Hindlimb muscle (tissue), 1 donor: ENCODE measurements around the gene FAM76A. TPM values are rescaled to one million over a fixed set of nuclear protein-coding genes. Genes with fewer than 3 reads are reported as not detected.
"Not testable (repeated sequence)": the region's sequence is repeated elsewhere in the genome, so short reads cannot be mapped to it uniquely, and the experiment has no call there.

ENCODE experiments used
- DNase-seq: peaks from one replicate; pipeline ENCODE4 v3.0.0-alpha.2; 2013
- polyA plus RNA-seq: library from polyadenylated mRNA; unstranded; fragments of 120-200 nt; gene quantifications from one replicate; pipeline ENCODE4 v1.2.1, GENCODE V29; 2013; ENCODE audit not compliant: insufficient read length

FAM76A gene
- polyA plus RNA-seq, 1 donor: 27.9 TPM

DNA sequence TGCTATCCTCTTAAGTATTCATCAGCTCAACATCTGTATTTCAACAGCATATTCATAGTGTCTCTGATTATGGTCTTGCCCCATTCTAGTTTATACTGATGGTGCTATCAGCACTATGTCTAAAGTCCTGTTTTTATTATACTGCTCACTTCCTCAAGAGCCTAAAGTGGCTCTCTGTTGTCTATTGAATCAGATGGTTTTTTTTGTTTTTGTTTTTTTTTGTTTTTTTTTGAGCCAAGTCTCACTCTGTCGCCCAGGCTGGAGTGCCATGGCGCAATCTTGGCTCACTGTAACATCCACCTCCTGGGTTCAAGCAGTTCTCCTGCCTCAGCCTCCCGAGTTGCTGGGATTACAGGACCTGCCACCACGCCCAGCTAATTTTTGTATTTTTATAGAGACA, 53.4 kb downstream of the FAM76A start:
- DNase-seq: no peak

- no peak for DNase-seq
These were observed 57.2 kb downstream of the FAM76A start for GRCh38 chr1:27782950-27783349.

GRCh38 chr1:27784700-27785099, 58.9 kb downstream of the FAM76A start:
- DNase-seq: no peak

DNA sequence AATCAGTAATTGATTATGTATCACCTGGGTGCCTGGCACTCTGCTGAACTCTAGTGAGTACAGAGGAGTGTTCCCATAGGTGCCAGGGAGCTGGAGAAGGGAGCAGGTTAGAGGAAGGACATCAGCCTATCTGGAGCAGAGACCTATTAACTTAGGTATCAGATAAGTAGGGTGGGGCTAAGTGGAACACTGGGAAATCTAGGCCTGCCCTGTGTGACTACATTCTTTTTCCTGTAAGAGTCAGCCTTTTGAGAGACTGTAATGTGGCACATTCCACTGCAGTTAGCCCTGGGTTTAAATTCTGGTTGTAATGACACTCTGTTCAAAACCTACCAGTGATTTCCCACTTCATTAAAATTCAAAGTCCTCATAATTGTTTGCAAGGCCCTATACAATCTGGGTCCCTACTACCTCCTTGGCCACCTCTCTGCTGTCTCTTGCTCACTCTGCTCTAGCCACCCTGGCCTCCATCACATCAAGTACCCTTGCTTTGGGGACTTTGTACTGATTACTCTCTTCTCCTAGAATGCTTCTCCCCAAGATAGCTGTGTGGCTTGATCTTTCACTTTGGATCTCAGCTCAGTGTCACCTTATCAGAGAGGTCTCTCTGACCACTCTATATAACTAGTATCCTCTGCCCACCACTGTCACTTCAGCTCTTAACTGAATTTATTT, 60.2 kb downstream of the FAM76A start:
- DNase-seq: no peak

DNA sequence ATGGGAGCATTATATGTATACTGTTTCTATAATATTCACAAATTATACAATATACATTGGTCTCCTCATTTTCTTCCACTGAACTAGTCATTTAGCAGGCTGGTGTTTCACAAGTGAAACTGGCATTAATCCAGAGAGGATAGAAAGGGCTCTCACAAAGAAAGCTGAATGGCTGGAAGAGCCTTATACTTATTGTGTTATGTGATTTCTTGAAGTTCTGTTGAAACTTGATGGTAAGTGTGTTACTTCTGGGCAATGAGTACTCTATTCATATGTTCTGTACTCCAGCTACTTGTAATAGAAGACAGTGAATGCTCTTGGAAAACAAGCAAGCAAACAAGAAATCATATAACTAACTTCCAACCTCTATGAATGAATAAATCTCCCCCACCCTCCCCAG, 62.1 kb downstream of the FAM76A start:
- DNase-seq: no peak

- DNase-seq: no peak
These were observed 63.8 kb downstream of the FAM76A start for GRCh38 chr1:27789540-27790041.

- not testable (repeated sequence) for DNase-seq
These were observed 64.5 kb downstream of the FAM76A start for GRCh38 chr1:27790270-27790669.

GRCh38 chr1:27795601-27796000, 69.8 kb downstream of the FAM76A start:
- DNase-seq: no peak

- DNase-seq: no peak
These were observed 79.0 kb downstream of the FAM76A start for GRCh38 chr1:27804791-27805190.

GRCh38 chr1:27806758-27807157, 81.0 kb downstream of the FAM76A start:
- no peak for DNase-seq

DNA sequence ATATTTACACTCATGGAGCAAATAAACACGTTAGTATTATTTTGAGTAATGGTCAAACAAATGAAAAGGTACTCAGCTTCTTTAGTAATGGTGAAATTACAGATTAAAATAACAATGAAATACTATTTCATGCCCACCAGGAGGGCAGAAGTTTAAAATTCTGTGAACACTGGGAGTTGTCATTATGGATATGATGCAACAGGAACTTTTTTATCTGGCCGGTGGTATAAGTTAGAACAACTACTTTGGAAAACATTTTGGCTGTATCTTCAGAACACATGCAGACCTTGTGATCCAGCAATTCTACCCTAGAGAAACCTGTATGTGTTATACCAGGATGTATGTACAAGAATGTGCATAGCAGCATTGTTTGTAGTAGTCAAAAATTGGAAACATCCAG, 81.6 kb downstream of the FAM76A start:
- no peak for DNase-seq

- not testable (repeated sequence) for DNase-seq
These were observed 82.4 kb downstream of the FAM76A start for GRCh38 chr1:27808131-27808530.

- no peak for DNase-seq
These were observed 84.1 kb downstream of the FAM76A start for GRCh38 chr1:27809883-27810282.

GRCh38 chr1:27811741-27812500, 86.2 kb downstream of the FAM76A start:
- DNase-seq: no peak

Other genes with a start within 250 kb of the FAM76A start
- 79.4 TPM for gene WASF2, start 235.8 kb upstream of the FAM76A start, polyA plus RNA-seq
- gene AHDC1, start 121.8 kb upstream of the FAM76A start, polyA plus RNA-seq: 128 TPM
- 2.4 TPM for gene FGR, start 90.8 kb upstream of the FAM76A start, polyA plus RNA-seq
- 99.0 TPM for gene IFI6, start 53.8 kb upstream of the FAM76A start, polyA plus RNA-seq
- 29.0 TPM for gene STX12, start 47.3 kb downstream of the FAM76A start, polyA plus RNA-seq
- gene PPP1R8, start 104.8 kb downstream of the FAM76A start, polyA plus RNA-seq: 30.9 TPM
- gene THEMIS2, start 146.6 kb downstream of the FAM76A start, polyA plus RNA-seq: 3.0 TPM
- gene RPA2, start 188.6 kb downstream of the FAM76A start, polyA plus RNA-seq: 57.4 TPM
- 0.14 TPM for gene SMPDL3B, start 209.0 kb downstream of the FAM76A start, polyA plus RNA-seq
- gene XKR8, start 234.0 kb downstream of the FAM76A start, polyA plus RNA-seq: 9.4 TPM